Measurements from ENCODE around the gene ADPRHL1. TPM values are rescaled to one million over a fixed set of nuclear protein-coding genes. Genes with fewer than 3 reads are reported as not detected.
A peak's percentile ranks its signal among the peaks of the same experiment; 100 is the strongest.

ADPRHL1 gene
- total RNA-seq, 1 donor from 2014 or later: 130 TPM

GRCh38 chr13:113367020-113367560, 86.2 kb downstream of the ADPRHL1 start:
- DNase-seq: no peak

GRCh38 chr13:113365971-113366588, 87.2 kb downstream of the ADPRHL1 start:
- no peak for DNase-seq

DNA sequence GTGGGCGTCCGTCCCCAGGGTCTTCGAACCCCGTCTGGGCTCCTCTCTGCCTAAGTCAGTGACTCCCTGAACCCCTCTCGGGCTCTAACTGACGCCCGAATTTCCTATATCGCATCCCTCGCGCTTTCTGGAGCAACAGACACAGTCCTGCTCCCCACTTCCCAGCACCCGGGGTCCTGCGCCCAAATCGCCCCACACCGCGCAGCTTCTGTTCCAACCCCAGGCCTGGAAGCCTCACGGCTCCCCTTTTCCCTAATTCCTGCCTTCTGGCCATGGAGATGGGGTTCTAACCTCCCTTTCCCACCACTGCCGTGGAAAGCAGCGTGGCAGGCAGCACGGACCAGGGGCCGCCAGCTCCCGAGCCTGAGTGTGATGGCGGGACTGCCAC, 87.7 kb downstream of the ADPRHL1 start:
- no peak for DNase-seq

DNA sequence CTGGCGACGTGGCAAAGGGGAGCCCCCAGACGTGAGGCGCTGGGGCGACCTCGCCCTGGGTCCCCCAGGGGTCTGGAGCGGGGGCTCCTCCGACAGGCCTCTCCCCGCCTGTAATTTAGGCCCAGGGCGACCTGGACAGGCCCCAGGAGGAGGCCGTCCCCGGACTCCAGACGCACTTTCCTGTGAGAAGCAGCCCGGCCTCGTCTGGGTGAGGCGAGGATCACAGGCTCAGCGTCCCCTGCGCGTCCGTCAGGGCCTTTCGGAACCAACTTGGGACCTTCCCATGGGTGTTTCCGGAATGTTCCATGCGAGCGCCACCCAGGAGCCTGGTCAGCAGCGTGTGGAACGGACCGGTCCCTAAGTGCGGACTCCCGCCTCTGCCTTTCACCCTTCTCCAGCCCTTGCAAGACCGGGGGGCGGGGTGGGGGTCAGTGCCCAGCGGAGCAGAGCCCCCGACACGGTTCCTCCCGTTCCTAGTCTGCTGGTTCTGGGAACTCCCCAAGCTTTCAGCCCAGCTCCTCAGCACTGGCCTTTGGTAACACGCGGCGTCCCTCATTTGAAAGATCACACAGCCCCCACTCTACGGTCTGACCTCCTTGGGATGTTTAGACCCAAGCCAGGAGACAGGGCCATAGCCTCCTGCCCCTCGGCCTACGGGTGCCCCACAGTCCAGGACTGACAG, 88.2 kb downstream of the ADPRHL1 start:
- DNase-seq: no peak

DNA sequence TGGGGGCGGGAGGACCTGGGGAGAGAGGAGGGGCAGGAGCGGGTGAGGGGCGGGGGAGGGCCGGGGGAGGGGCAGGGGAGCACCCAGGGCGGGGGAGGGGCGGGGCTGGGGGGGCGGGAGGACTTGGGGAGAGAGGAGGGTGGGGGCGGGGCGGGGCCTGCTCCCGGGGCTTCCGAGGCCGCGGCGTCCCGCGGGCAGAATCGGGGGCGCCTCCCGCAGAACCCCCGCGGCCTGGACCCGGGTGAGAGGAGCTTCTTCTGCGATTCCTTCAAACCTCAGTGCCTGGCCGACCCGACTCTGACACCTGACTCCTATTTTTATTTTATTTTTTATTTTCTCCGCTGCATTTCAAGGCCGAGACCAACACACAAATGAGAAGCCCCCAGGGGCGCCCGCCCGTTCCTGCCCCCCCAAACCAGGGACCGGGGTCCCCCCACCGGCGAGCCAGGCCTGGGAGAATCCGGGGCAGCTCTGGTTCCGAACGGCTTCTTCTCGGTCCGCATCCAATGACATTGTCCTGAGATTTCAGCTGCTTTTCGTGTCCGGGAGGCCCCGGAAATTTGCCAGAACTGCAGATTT, 88.9 kb downstream of the ADPRHL1 start:
- peak; percentile 79 for DNase-seq

DNA sequence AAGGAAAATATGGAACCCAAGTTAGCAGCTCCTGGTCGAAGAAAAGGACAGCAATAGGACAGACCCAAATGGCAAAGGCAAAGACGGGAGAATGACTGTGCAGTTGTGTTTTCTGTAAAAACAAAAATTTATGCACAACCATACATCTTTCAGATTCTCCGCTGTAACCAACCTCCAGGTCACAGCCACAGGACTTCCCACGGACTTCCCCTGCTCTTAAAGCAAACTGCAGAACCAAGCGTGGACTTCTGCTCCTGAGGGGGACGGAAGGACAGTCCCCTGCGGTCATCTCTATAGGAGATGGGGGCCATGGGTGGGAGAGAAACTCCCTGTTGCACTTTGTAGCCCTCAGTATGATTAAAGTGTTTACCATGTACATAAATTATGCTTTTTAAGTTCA, 91.9 kb downstream of the ADPRHL1 start:
- DNase-seq: no peak

- DNase-seq: no peak
These were observed 92.8 kb downstream of the ADPRHL1 start for GRCh38 chr13:113360446-113360845.

- no peak for DNase-seq
These were observed 93.7 kb downstream of the ADPRHL1 start for GRCh38 chr13:113359571-113359970.

GRCh38 chr13:113358653-113359190, 94.6 kb downstream of the ADPRHL1 start:
- no peak for DNase-seq

DNA sequence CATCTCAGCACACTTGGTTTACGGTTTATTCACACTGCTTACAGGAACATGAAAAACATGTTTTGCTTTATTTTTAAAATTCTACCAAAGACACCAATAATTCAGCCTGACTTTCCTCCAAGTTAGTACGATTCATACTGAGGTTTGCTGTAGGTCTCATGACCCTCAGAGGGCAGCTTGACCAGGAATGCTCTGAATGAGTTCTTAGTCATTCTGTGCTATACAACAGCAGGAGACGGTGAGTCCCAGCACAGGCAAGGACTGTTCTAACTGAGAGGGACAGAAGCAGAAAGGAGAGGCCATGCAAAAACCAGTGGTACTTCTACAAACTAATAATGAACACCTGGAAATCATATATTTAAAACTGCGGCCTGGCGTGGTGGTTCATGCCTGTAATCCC, 95.8 kb downstream of the ADPRHL1 start:
- no peak for DNase-seq

DNA sequence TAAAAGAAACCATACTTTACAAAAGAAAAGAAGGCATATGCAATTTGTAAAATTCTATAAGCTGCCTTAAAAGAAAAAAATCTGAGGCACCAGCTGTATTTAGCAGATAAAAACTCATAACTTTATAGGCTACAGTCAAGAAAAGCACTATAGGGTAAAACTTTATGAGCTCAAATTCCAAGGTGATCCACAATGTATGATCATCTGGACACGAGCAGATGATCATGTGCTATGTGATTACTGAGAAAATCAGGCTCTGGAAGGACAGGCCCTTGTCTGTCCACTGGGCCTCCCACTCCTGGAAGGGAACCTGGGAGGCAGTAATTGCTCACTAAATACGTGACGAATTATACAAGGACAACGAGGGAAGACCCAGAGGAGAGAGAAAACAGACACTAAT, 96.7 kb downstream of the ADPRHL1 start:
- no peak for DNase-seq

DNA sequence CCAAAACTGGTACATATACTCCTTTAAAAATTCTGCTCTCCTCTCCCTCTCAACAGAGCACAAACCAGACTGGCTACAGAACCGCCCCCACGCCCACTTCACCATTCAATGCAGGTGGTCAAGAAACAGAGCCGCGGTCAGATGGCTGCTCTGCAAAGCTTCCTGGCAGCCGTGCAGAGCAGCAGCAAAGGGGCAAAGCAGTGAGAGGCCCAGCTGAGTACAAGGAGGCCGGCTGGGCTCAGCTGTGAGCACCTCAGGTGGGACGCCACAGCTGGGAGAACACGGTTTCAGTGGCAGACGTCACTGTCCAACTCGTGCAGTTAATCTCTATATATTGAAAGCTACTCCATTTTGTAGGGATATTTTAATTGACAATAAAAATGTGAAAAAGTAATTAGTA, 97.7 kb downstream of the ADPRHL1 start:
- no peak for DNase-seq

DNA sequence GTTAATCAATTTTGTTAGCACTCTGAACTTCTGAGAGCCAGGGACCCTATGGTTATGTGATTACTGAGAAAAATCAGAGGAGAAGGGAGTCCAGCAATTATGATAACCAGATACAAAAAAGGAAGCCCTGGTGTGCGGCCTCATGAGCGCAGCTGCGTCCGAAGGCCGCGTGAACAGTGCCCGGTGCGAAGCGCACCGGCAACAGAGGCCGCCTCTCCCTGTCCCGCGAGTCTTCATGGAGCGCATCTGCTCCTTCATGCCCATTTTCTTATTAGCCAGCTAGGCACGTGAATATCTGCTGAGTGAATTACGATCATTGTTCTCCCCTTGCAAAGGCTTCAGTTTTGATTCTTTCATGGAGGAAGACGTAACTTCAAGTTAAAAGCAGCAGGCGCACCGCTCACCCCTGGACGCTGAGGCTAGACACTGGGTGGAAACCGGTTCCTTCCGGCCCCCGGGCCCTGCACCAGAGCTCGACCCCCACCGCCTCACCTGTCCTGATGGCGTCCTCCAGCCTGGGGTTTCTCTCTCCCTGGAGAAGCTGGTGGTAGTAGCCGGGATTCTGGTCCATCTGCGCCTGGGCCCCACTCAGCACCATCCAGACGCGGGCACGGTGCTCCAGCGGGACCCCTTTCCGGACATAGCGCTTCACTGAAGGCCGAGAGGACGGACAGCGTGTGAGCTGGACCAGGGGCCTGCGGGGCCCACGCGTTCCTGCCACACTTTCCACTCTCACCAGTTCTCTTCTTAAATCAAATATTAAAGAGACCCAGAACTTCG, 98.3 kb downstream of the ADPRHL1 start:
- DNase-seq: no peak

DNA sequence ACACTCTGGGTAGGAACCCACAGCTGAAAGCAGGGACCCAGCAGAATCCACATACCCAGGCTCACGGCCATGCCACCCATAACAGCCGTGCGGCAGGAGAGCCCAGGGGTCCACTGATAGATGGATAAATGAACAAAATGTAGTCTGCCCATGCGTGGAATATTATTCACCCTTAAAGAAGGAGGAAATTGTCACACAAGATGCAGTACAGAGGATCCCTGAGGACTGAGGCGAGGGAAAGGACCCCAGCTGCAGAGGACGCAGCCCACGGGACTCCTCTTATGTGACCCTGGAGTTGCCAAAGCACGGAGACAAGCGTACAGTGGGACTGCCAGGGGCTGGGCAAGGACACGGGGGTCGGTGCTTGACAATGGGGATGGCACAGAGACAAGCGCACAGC, 100.0 kb downstream of the ADPRHL1 start:
- DNase-seq: no peak

- DNase-seq: no peak
These were observed 101.7 kb downstream of the ADPRHL1 start for GRCh38 chr13:113351514-113352026.

DNA sequence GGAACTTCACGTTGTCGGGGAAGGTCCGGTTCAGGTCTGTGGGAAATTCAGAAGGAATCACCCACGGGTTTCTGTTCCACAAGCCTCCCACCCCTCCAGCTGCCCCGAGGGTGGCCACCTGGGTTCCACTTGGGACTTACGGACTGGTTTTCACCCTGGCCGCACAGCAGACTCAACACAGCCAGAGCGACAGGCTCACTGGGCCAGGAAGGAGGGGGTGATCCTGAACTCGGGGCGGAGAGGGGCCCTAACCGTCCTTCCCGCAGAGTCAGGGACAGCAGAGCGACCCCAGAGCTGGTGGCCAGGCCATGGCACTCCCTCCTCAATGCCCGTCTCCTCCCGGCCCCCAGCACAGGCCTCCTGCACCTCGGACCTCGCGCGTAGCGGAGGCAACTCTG, 102.4 kb downstream of the ADPRHL1 start:
- no peak for DNase-seq

GRCh38 chr13:113350065-113350937, 103.0 kb downstream of the ADPRHL1 start:
- no peak for DNase-seq

Measured in tongue (tissue), 2 donors.